Activated CD4-positive, alpha-beta T cell treated with anti-CD3 and anti-CD28 coated beads, Interleukin-2, amount 10 ng/mL, durations not matched to agents 7 days and 5 days (primary cell): ENCODE results near the gene OR52E4. TPM values are rescaled to one million over a fixed set of nuclear protein-coding genes. Genes with fewer than 3 reads are reported as not detected.

Source experiments
- CTCF ChIA-PET: fragments of 350-600 bp; sonication (Branson Sonifier 250); formaldehyde crosslinking; loops from one replicate; lab custom pipeline; 2021; ENCODE audit warnings: antibody characterized with exemption; lab: Charles Lee
- POLR2A ChIA-PET: fragments of 350-600 bp; sonication (Branson Sonifier 250); formaldehyde crosslinking; loops from one replicate; lab custom pipeline; 2021; ENCODE audit warnings: antibody characterized with exemption; lab: Charles Lee
- DNase-seq: peaks from one replicate; pipeline ENCODE4 v3.0.0-alpha.2; 2020
- H3K27ac Mint-ChIP-seq: one replicate; pipeline ENCODE4 v1.8.0; 2021; ENCODE audit warnings: mild to moderate bottlenecking, moderate library complexity, mixed read lengths
- H3K27me3 Mint-ChIP-seq: one replicate; pipeline ENCODE4 v1.8.0; 2021; ENCODE audit warnings: mixed read lengths
- H3K36me3 Mint-ChIP-seq: one replicate; pipeline ENCODE4 v1.8.0; 2021; ENCODE audit warnings: low read depth, mixed read lengths
- H3K4me1 Mint-ChIP-seq: one replicate; pipeline ENCODE4 v1.8.0; 2021; ENCODE audit warnings: mixed read lengths
- H3K4me3 Mint-ChIP-seq: one replicate; pipeline ENCODE4 v1.8.0; 2021; ENCODE audit warnings: mild to moderate bottlenecking, moderate library complexity, mixed read lengths
- H3K9me3 Mint-ChIP-seq: one replicate; pipeline ENCODE4 v1.8.0; 2021; ENCODE audit warnings: mixed read lengths
- total RNA-seq, 2 experiments: library from RNA; stranded (reverse); gene quantifications; one replicate each; pipeline ENCODE4 v1.2.3, GENCODE V29; 2021

OR52E4 gene
- total RNA-seq = not detected

GRCh38 chr11:5880329-5880728 lies at the start of gene OR52E4:
OR52E4 (plus strand) TSS chr11:5880629; CDS start chr11:5884293, 3,664 bp downstream.
- POLR2A ChIA-PET = no interaction called here

GRCh38 chr11:5831196-5831829 lies 49.1 kb upstream of the OR52E4 start:
- no peak for DNase-seq
- no peaks in the 10 kb centered on the region for H3K36me3 Mint-ChIP-seq
- H3K9me3 Mint-ChIP-seq = no peaks in the 10 kb centered on the region
- POLR2A ChIA-PET = no interaction called here
- CTCF ChIA-PET = interaction anchor here (0.6 kb wide), 1 partner anchor 204 kb away, joined by 3 read pairs; no protein-coding TSS in a partner anchor
- H3K27ac Mint-ChIP-seq = no peak overlapping the region
- H3K4me1 Mint-ChIP-seq = no peaks in the 10 kb centered on the region
- H3K27me3 Mint-ChIP-seq = no peaks in the 10 kb centered on the region
- H3K4me3 Mint-ChIP-seq = no peak overlapping the region

More at GRCh38 chr11:5880329-5880728, at the start of gene OR52E4:
- CTCF ChIA-PET = no interaction called here
- no peaks in the 10 kb centered on the region for H3K9me3 Mint-ChIP-seq
- DNase-seq = no peak
- H3K27me3 Mint-ChIP-seq = peaks cover 11% of the 10 kb centered on the region
- no peak within 1 kb of the TSS for H3K27ac Mint-ChIP-seq
- H3K4me1 Mint-ChIP-seq = no peaks in the 10 kb centered on the region
- H3K36me3 Mint-ChIP-seq = no peaks in the 10 kb centered on the region
- no peak within 1 kb of the TSS for H3K4me3 Mint-ChIP-seq

- no peak for DNase-seq
- no peak overlapping the region for H3K27ac Mint-ChIP-seq
- H3K27me3 Mint-ChIP-seq = peaks cover 4% of the 10 kb centered on the region
- H3K4me3 Mint-ChIP-seq = no peak overlapping the region
- no peaks in the 10 kb centered on the region for H3K4me1 Mint-ChIP-seq
- ChIA-PET POLR2A (no interaction called here), CTCF (no interaction called here)
- no peaks in the 10 kb centered on the region for H3K36me3 Mint-ChIP-seq
- no peaks in the 10 kb centered on the region for H3K9me3 Mint-ChIP-seq
These were observed 47.0 kb upstream of the OR52E4 start for GRCh38 chr11:5833446-5833845.

GRCh38 chr11:5837695-5838094 lies 42.7 kb upstream of the OR52E4 start:
- Mint-ChIP-seq H3K27me3 (peaks cover 4% of the 10 kb centered on the region), H3K4me3 (no peak overlapping the region), H3K9me3 (no peaks in the 10 kb centered on the region), H3K4me1 (no peaks in the 10 kb centered on the region), H3K27ac (no peak overlapping the region), H3K36me3 (no peaks in the 10 kb centered on the region)
- no peak for DNase-seq
- ChIA-PET POLR2A (no interaction called here), CTCF (no interaction called here)

GRCh38 chr11:5841797-5842196 lies 38.6 kb upstream of the OR52E4 start, which contains the start of gene OR52E6:
OR52E6 (minus strand) TSS chr11:5841897; CDS start chr11:5841897, 0 bp downstream.
- Mint-ChIP-seq H3K27me3 (peaks cover 6% of the 10 kb centered on the region), H3K27ac (no peak within 1 kb of the TSS), H3K9me3 (no peaks in the 10 kb centered on the region), H3K4me3 (no peak within 1 kb of the TSS), H3K4me1 (no peaks in the 10 kb centered on the region), H3K36me3 (no peaks in the 10 kb centered on the region)
- ChIA-PET CTCF (no interaction called here), POLR2A (no interaction called here)
- DNase-seq = no peak

GRCh38 chr11:5846701-5847100 lies 33.7 kb upstream of the OR52E4 start:
- no peaks in the 10 kb centered on the region for H3K36me3 Mint-ChIP-seq
- ChIA-PET POLR2A (no interaction called here), CTCF (no interaction called here)
- no peaks in the 10 kb centered on the region for H3K9me3 Mint-ChIP-seq
- H3K27ac Mint-ChIP-seq = no peak overlapping the region
- peaks cover 4% of the 10 kb centered on the region for H3K27me3 Mint-ChIP-seq
- no peaks in the 10 kb centered on the region for H3K4me1 Mint-ChIP-seq
- no peak for DNase-seq
- no peak overlapping the region for H3K4me3 Mint-ChIP-seq

GRCh38 chr11:5847711-5848110 lies 32.7 kb upstream of the OR52E4 start:
- POLR2A ChIA-PET = no interaction called here
- Mint-ChIP-seq H3K4me3 (no peak overlapping the region), H3K9me3 (no peaks in the 10 kb centered on the region), H3K27me3 (peaks cover 4% of the 10 kb centered on the region), H3K27ac (no peak overlapping the region), H3K36me3 (no peaks in the 10 kb centered on the region), H3K4me1 (no peaks in the 10 kb centered on the region)
- CTCF ChIA-PET = no interaction called here
- no peak for DNase-seq

- DNase-seq = no peak
- Mint-ChIP-seq H3K27ac (no peak overlapping the region), H3K36me3 (no peaks in the 10 kb centered on the region), H3K9me3 (no peaks in the 10 kb centered on the region), H3K4me3 (no peak overlapping the region), H3K4me1 (no peaks in the 10 kb centered on the region), H3K27me3 (peaks cover 10% of the 10 kb centered on the region)
- POLR2A ChIA-PET = no interaction called here
- CTCF ChIA-PET = no interaction called here
These were observed 29.4 kb upstream of the OR52E4 start for GRCh38 chr11:5851002-5851401.

GRCh38 chr11:5857590-5857989 lies 22.8 kb upstream of the OR52E4 start, which contains the start of gene OR52E8:
OR52E8 (minus strand) TSS chr11:5857690; CDS start chr11:5857690, 0 bp downstream.
- no peak for DNase-seq
- H3K36me3 Mint-ChIP-seq = no peaks in the 10 kb centered on the region
- POLR2A ChIA-PET = no interaction called here

GRCh38 chr11:5865826-5866225 lies 14.6 kb upstream of the OR52E4 start:
- DNase-seq = no peak
- ChIA-PET CTCF (interaction anchor here (0.7 kb wide), 1 partner anchor 1261 kb away, joined by 3 read pairs; no protein-coding TSS in a partner anchor), POLR2A (no interaction called here)
- Mint-ChIP-seq H3K27me3 (peaks cover 10% of the 10 kb centered on the region), H3K4me3 (no peak overlapping the region), H3K9me3 (no peaks in the 10 kb centered on the region), H3K27ac (no peak overlapping the region), H3K36me3 (no peaks in the 10 kb centered on the region), H3K4me1 (no peaks in the 10 kb centered on the region)

More at GRCh38 chr11:5857590-5857989, 22.8 kb upstream of the OR52E4 start, which contains the start of gene OR52E8:
- CTCF ChIA-PET = no interaction called here
- Mint-ChIP-seq H3K4me3 (no peak within 1 kb of the TSS), H3K27ac (no peak within 1 kb of the TSS), H3K9me3 (no peaks in the 10 kb centered on the region), H3K4me1 (no peaks in the 10 kb centered on the region), H3K27me3 (peaks cover 10% of the 10 kb centered on the region)

GRCh38 chr11:5878564-5878963 lies 1.9 kb upstream of the OR52E4 start:
- ChIA-PET CTCF (no interaction called here), POLR2A (no interaction called here)
- H3K36me3 Mint-ChIP-seq = no peaks in the 10 kb centered on the region
- H3K4me3 Mint-ChIP-seq = no peak overlapping the region
- no peaks in the 10 kb centered on the region for H3K9me3 Mint-ChIP-seq
- H3K27ac Mint-ChIP-seq = no peak overlapping the region
- H3K27me3 Mint-ChIP-seq = peaks cover 11% of the 10 kb centered on the region
- H3K4me1 Mint-ChIP-seq = no peaks in the 10 kb centered on the region
- DNase-seq = no peak

- H3K4me3 Mint-ChIP-seq = no peak overlapping the region
- H3K27ac Mint-ChIP-seq = no peak overlapping the region
- no peaks in the 10 kb centered on the region for H3K36me3 Mint-ChIP-seq
- H3K4me1 Mint-ChIP-seq = no peaks in the 10 kb centered on the region
- CTCF ChIA-PET = no interaction called here
- H3K27me3 Mint-ChIP-seq = peaks cover 11% of the 10 kb centered on the region
- POLR2A ChIA-PET = no interaction called here
- H3K9me3 Mint-ChIP-seq = no peaks in the 10 kb centered on the region
- DNase-seq = no peak
These were observed 1.3 kb downstream of the OR52E4 start for GRCh38 chr11:5881756-5882155.

- ChIA-PET POLR2A (no interaction called here), CTCF (no interaction called here)
- Mint-ChIP-seq H3K9me3 (no peaks in the 10 kb centered on the region), H3K4me1 (no peaks in the 10 kb centered on the region), H3K27me3 (peaks cover 8% of the 10 kb centered on the region), H3K36me3 (no peaks in the 10 kb centered on the region), H3K27ac (no peak overlapping the region), H3K4me3 (no peak overlapping the region)
- DNase-seq = no peak
These were observed 6.7 kb downstream of the OR52E4 start for GRCh38 chr11:5887172-5887571.

GRCh38 chr11:5887661-5888060 lies 7.2 kb downstream of the OR52E4 start:
- CTCF ChIA-PET = no interaction called here
- no peaks in the 10 kb centered on the region for H3K36me3 Mint-ChIP-seq

More at GRCh38 chr11:5887661-5888060, 7.2 kb downstream of the OR52E4 start:
- Mint-ChIP-seq H3K9me3 (no peaks in the 10 kb centered on the region), H3K4me1 (no peaks in the 10 kb centered on the region), H3K4me3 (no peak overlapping the region), H3K27ac (no peak overlapping the region), H3K27me3 (peaks cover 3% of the 10 kb centered on the region)
- DNase-seq = no peak
- POLR2A ChIA-PET = no interaction called here
